HG03520 (cell line): ENCODE results near the gene CDH23.

Experiments
- ATAC-seq: cut with Tn5 transposase; IDR thresholded peaks from one replicate; pipeline ENCODE4 v1.9.1; 2021; ENCODE audit warnings: mild to moderate bottlenecking, moderate library complexity; ENCODE audit not compliant: unreplicated experiment

CDH23 gene

DNA sequence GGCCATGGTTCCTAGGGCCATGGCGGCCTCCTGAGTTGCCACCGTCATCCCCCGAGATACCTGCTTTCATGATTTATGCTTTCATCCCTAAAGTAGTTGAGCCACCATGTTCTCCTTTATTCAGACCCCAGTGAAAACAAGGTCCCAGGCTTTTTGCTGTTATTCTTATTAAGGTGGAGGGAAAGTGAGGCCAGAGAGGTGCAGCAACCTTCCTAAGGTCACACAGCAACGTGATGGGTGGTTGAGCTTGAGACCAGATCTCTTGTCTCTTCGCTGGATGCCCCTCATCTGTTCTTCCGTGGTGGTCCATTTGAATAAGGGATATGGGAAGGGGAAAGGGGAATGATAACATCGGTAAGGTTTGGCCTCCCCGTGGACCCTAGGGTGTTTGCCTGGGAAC is 180.6 kb downstream of the CDH23 start:
- ATAC-seq, result no peak

DNA sequence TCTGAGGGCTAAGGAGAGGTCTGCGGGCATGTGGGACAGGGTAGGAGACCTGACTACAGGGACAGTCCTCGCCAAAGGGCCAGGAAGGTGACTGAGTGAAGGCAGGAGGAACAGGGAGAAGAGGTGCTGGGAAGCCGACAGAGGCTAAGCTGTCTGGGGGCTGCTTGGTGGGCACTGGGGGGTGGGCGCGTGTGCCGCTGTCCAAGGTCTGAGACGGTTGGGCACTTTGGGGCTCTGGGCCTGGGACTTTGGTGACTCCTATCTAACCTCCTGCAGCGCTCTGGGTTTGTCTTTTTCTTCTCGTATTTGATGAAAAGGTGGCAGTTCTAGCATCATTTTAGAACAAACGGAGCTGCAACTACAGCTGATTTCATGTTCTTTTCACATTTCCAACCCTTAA is 181.3 kb downstream of the CDH23 start:
- ATAC-seq, result no peak

DNA sequence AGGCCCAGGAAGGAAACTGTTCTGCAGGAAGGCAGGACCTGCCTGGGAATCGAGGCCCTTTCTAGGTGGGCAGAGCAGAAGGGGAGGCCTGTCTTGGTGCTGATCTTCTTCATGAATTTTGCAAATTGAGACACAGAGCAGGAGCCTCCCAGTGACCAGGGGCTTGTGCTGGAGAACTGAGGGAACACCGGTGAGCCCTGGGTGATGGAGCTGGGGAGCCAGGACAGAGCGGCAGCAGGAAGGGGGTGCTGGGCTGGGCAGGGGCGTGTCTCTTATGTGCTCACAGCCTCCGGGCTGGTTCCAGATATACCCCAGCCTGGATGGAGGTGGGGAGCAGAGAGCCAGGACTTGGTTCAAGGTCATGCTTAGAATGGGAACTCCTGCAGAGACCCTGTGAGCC is 182.9 kb downstream of the CDH23 start:
- ATAC-seq, result no peak

DNA sequence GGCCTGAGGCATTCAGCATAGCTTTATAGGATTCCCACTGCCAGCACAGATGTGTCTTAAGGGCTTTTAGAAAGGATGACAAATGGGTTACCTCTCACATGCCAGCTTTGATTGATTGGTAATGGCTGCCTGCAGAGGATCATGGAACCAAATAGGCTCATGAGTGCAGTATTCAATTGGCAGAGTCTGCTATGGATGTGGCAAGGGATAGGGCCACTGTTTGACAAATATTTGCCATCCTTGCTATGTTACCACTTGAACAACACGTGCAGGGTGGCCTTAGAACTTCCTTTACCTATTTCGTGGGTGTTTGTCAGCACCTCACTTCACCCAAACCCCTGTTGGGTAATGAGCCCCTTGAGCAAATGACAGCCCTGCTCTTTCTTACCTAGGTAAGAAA is 183.7 kb downstream of the CDH23 start:
- no peak for ATAC-seq

GRCh38 chr10:71580926-71581325 is 184.2 kb downstream of the CDH23 start:
- ATAC-seq, result no peak

GRCh38 chr10:71581376-71581775 is 184.7 kb downstream of the CDH23 start:
- no peak for ATAC-seq

DNA sequence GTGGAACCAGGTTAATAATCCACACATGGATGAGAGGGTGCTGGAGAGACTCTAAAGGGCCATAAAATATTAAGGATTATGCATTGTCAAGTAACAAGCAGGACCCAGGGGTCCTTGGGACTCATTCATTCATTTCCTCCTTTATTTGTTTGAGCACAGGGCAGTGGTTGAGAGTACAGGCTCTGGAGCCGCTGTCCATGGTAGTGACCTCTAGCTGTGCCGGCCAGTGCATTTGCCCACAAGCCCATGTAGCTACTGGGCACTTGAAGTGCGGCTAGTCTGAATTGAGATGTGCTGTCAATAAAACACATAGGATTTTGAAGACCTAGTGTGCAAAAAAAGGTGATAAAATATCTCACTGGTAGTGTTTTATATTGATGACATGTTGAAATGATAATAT is 185.3 kb downstream of the CDH23 start:
- no peak for ATAC-seq

- ATAC-seq, result no peak
Observed at GRCh38 chr10:71582506-71583475, 186.1 kb downstream of the CDH23 start.

DNA sequence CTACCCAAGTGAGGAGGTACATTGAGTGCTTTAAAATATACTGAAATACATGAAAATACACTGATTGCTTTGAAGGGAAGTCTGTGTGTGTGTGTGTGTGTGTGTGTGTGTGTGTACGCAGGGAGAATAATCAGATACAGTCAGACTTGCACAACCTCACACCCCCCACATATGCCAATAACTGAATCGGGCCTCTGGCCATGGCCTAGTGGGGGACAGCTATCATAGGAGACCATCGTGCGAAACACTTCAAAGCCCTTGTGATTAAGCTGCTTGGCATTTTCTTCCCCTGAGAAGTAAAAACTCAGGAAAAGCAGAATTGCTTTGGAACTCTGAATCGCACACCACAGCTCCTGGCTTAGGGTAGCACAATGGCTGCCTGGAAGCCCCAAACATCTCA is 187.7 kb downstream of the CDH23 start:
- ATAC-seq, result no peak

- ATAC-seq, result no peak
Observed at GRCh38 chr10:71584902-71585563, 188.3 kb downstream of the CDH23 start.

DNA sequence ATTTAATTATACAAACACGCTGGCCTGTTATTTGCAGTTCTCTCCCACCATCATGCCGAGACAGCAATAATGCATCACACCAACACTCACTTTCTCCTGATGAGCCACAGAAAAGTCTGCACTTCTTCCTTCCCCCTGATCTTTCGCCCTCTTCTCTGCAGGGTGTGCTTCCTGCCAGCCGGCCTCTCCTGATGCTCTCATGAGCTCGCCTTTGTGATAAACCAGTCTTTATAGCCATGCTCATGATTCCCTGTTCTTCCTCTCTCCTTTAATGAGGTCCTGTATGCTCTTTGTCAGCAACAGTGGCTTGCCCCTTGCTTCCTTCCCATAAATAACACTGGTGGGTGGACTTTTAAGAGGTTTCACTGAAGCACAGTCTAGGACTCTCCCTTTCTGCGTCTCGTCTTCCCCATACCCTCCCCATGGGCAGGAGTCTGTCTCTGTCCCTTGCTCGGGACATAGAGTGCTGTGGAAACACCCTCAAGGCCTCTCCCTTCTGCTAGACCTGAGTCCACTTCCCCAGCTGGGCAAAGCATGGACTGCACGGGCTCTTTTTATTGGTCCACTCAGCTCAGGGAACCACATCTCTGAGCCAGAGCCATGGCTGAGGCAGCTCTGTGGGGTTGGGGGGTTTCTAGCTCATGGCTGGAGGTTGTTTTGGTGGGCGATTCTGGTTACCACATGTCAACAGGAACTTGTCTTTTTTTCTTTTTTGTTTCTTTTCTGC is 189.0 kb downstream of the CDH23 start:
- ATAC-seq, result no peak

DNA sequence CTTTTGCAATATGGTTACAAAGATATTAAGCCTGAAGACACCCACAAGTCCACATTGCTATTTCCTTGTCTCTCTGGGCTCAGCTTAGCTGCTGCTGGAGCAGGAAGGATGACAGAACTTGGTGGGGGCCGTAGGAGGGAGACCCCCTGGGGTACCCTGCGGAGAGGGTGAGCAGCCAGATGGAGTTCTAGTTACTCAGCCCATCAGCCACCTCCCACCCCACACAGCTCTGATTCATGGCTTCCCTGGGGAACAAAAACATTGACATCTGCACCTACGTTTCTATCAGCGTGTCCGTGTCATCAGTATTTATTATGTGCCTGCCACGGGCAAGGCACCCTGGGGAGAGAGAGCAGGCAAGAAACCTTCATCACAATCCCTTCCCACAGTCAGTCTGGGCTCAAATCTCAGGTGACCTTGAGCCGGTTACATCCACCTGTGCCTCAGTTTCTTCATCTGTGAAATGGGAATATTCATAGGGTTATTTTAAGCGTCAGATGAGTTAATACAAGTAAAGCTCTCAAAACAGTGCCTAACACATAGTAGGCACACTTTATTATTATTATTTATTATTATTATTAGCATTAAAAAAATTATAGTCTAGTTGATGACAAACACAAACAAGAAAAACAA is 191.3 kb downstream of the CDH23 start:
- no peak for ATAC-seq

- no peak for ATAC-seq
Observed at GRCh38 chr10:71588685-71589084, 192.0 kb downstream of the CDH23 start.

GRCh38 chr10:71589617-71590551 is 193.2 kb downstream of the CDH23 start:
- no peak for ATAC-seq

DNA sequence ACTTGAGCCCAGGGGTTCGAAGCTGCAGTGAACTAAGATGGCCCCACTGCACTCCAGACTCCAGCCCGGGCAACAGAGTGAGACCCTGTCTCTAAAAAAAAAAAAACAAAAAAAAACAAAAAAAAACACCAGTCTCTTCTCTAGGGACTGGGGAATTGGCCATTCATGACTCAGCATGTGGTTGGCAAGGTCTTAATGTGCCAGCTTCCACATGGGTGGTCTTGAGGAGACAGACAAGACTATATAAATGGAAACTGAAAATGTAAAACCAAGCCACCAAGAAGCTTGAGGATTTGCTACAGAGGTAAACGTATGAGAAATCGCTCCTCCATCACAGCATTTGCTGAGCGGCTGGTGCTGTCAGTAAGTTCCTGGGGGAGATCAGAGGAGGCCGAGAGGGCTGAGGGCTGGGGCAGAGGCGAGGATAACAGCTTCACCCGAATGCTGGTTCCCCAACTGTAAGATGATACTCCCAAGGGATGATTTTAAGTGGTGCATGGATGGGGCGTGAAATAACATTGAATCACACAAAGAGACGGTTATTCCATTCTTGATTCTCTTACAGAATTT is 194.1 kb downstream of the CDH23 start:
- ATAC-seq, result no peak

DNA sequence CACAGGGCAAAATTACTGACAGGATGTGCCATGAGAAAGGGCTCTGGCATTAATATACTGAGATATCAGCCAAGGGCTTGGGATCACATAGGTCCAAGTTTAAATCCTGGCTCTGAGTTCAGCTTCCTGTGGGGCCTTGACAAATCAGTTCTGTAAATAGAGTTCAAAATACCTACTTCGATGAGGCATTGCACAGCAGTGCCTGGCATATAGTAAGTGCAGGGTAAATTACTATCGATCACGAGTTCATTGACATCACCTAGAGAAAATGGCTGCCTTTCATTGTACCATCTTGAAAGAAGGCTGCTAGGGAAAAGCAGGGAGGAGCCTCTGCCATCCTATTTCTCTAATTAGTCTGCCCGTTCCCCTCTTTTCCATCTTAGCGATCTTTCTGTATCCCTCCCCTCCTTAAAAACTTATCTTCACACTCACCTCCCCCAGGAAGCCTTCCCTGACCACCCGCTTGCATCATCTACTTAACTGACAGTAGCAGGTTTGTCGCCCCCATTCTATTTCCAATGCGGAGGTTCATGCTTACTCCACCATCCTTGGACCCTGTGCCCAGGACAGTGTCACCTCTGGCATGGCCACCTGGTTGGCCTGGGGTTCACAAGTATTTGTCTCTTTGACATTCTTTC is 198.3 kb downstream of the CDH23 start:
- no peak for ATAC-seq

DNA sequence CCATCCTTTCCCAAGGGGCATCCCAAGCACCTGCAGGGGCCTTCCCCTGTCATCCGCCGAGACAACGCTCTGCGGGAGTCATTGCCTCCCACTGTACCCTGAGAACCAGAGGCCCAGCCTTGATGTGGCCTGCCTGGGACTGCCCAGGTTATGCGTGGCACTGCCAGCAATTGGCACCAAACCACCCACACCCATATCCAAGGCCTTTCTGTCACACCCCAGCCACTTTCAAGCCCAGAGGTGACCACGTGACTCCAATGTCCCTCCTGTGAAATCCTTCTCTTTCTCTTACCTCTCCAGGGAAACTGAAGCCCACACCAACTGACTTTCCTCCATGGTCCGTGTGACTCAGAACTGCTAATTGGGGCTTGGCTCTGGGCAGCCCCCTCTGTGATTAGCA is 198.9 kb downstream of the CDH23 start:
- ATAC-seq, result no peak

GRCh38 chr10:71596127-71596526 is 199.4 kb downstream of the CDH23 start:
- no peak for ATAC-seq

DNA sequence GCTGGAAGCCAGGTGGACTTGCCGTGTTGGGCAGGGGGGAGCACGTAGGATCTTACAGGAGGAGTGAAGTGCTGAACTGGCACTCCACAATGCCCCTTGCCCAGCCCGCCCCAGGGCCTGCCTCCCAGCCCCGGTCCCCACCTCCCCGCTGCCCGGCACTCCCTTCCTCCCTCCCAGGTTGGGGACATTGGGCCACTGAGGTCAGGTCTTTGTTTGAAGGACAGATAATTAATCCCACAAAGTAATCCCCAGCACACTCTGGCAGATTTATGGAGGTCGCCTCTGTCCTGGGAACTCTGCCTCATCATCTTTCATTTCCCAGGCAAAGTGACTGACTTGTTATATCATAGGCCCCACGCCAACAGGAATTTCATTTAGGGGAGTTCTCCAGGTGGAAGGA is 200.0 kb downstream of the CDH23 start:
- ATAC-seq, result no peak
